Activated naive CD4-positive, alpha-beta T cell (primary cell): ENCODE measurements around the gene MTCL3.
"Not testable (repeated sequence)": the region's sequence is repeated elsewhere in the genome, so short reads cannot be mapped to it uniquely, and the experiment has no call there.

ENCODE experiments used
- DNase-seq, 4 experiments: peaks; one replicate each; lab custom pipeline; 2025; lab: John Stamatoyannopoulos, UW

Gene MTCL3

GRCh38 chr6:127466416-127466815 lies 52.7 kb downstream of the MTCL3 start:
- DNase-seq = no peak

- DNase-seq = peak in 2 of 4 experiments; percentile 2 to 34
Observed at GRCh38 chr6:127464881-127465459, 54.2 kb downstream of the MTCL3 start.

GRCh38 chr6:127464161-127464880 lies 54.8 kb downstream of the MTCL3 start:
- no peak for DNase-seq

- DNase-seq = no peak
Observed at GRCh38 chr6:127463056-127463455, 56.1 kb downstream of the MTCL3 start.

- DNase-seq = no peak
Observed at GRCh38 chr6:127462376-127462775, 56.8 kb downstream of the MTCL3 start.

- no peak for DNase-seq
Observed at GRCh38 chr6:127460465-127460864, 58.7 kb downstream of the MTCL3 start.

- DNase-seq = no peak
Observed at GRCh38 chr6:127459231-127459641, 59.9 kb downstream of the MTCL3 start, which contains the start of gene KIAA0408. KIAA0408 (minus strand) TSS chr6:127459389; CDS start chr6:127453981, 5,408 bp downstream.

GRCh38 chr6:127458817-127459216 lies 60.3 kb downstream of the MTCL3 start:
- no peak for DNase-seq

- DNase-seq = no peak
Observed at GRCh38 chr6:127458222-127458621, 60.9 kb downstream of the MTCL3 start.

- DNase-seq = no peak
Observed at GRCh38 chr6:127457456-127458064, 61.6 kb downstream of the MTCL3 start.

GRCh38 chr6:127456465-127456864 lies 62.7 kb downstream of the MTCL3 start:
- DNase-seq = no peak

- DNase-seq = no peak
Observed at GRCh38 chr6:127453845-127454619, 65.1 kb downstream of the MTCL3 start.

- no peak for DNase-seq
Observed at GRCh38 chr6:127452803-127453202, 66.3 kb downstream of the MTCL3 start.

GRCh38 chr6:127451388-127451787 lies 67.7 kb downstream of the MTCL3 start:
- DNase-seq = no peak

- DNase-seq = no peak
Observed at GRCh38 chr6:127447780-127448179, 71.4 kb downstream of the MTCL3 start.

GRCh38 chr6:127446356-127446755 lies 72.8 kb downstream of the MTCL3 start:
- DNase-seq = no peak

- DNase-seq = no peak
Observed at GRCh38 chr6:127441881-127442280, 77.3 kb downstream of the MTCL3 start.

GRCh38 chr6:127439718-127440117 lies 79.4 kb downstream of the MTCL3 start:
- no peak for DNase-seq

- DNase-seq = no peak
Observed at GRCh38 chr6:127436578-127437110, 82.5 kb downstream of the MTCL3 start.

- no peak for DNase-seq
Observed at GRCh38 chr6:127435626-127436220, 83.4 kb downstream of the MTCL3 start.

GRCh38 chr6:127434651-127435050 lies 84.5 kb downstream of the MTCL3 start:
- no peak for DNase-seq

GRCh38 chr6:127428562-127428961 lies 90.6 kb downstream of the MTCL3 start:
- not testable (repeated sequence) for DNase-seq
